Heart left ventricle (tissue), 16 donors: ENCODE data around the gene PRRT4. TPM values are rescaled to one million over a fixed set of nuclear protein-coding genes. Genes with fewer than 3 reads are reported as not detected.

Experiments
- ATAC-seq, 4 donors: fragments of 200-7000 bp; cut with Tn5 transposase; one replicate each; pipeline ENCODE4 v1.9.1; 2020 to 2022; ENCODE audit warnings: moderate library complexity in 4 of 4, mild to moderate bottlenecking in 3 of 4, moderate number of reproducible peaks in 1 of 4
- DNase-seq, 5 donors: peaks; one replicate each; pipeline ENCODE4 v3.0.0-alpha.2; 2020
- H3K27ac ChIP-seq, 12 donors: fragments of 200-600 bp; sonication (generic) in 4 of 12; one replicate each; pipeline versions ENCODE4 v1.5.0 to v1.8.0; 2016 to 2022; ENCODE audit warnings: mild to moderate bottlenecking in 2 of 12
- H3K27me3 ChIP-seq, 9 donors: fragments of 200-600 bp; sonication (generic) in 2 of 9; one replicate each; pipeline versions ENCODE4 v1.5.1 to v1.8.0; 2016 to 2022; ENCODE audit warnings: mild to moderate bottlenecking in 3 of 9
- H3K36me3 ChIP-seq, 9 donors: fragments of 200-600 bp; sonication (generic) in 2 of 9; one replicate each; pipeline versions ENCODE4 v1.5.0 to v1.8.0; 2018 to 2022; ENCODE audit warnings: mild to moderate bottlenecking in 2 of 9
- H3K4me1 ChIP-seq, 12 donors: fragments of 200-600 bp; sonication (generic) in 4 of 12; one replicate each; pipeline versions ENCODE4 v1.5.0 to v1.8.0; 2016 to 2022; ENCODE audit warnings: mild to moderate bottlenecking in 3 of 12
- H3K4me3 ChIP-seq, 12 donors: fragments of 200-600 bp; sonication (generic) in 4 of 12; one replicate each; pipeline versions ENCODE4 v1.5.0 to v1.8.0; 2017 to 2022; ENCODE audit warnings: mild to moderate bottlenecking in 9 of 12, moderate library complexity in 4 of 12
- H3K9me3 ChIP-seq, 12 donors: fragments of 200-600 bp; sonication (generic) in 4 of 12; one replicate each; pipeline versions ENCODE4 v1.5.0 to v1.8.0; 2016 to 2022; ENCODE audit warnings: mild to moderate bottlenecking in 1 of 12
- POLR2A ChIP-seq, 2 donors: fragments of 450-650 bp; IDR thresholded peaks; one replicate each; pipeline ENCODE4 v1.6.1; 2017; ENCODE audit warnings: antibody characterized with exemption in 2 of 2, mild to moderate bottlenecking in 2 of 2, moderate library complexity in 2 of 2
- WGBS, 4 donors: extraction: QIAGEN DNeasy Blood & Tissue Kit in 2 of 4; methylation state at CpG; one replicate each; pipeline versions ENCODE4 v1.1.5 to v1.1.7; 2013 to 2018; 5-methylcytosine and 5-hydroxymethylcytosine counted together
- intact Hi-C, 10 donors: fragments of 100-400 bp; cut with DNase I; formaldehyde crosslinking; loops; one replicate each; pipeline versions ENCODE4 v1.11.1 to v1.14.2; 2022
- polyA plus RNA-seq, 2 donors: library from polyadenylated mRNA; stranded (reverse); fragments of 200-250 nt; gene quantifications; one replicate each; pipeline ENCODE4 v1.2.3, GENCODE V29; 2013
- total RNA-seq, 9 donors: library from RNA; depleted of rRNA in 2 of 9; stranded (reverse); fragments of >200 nt in 2 of 9; fragmentation: NEBNext Ultra II Directional in 3 of 9; extraction: Animal tissue kit (Norgen Biotek cat#: 25700) in 3 of 9; gene quantifications; one replicate each; pipeline versions ENCODE4 v1.1.0 to v1.2.4, GENCODE V29; 2016 to 2023
- TF ChIP-seq, protein P1 (sequence below), 12 donors: fragments of 200-600 bp; sonication (generic) in 4 of 12; IDR thresholded peaks; one replicate each; pipeline versions ENCODE4 v1.5.0 to v1.8.0; 2018 to 2022; ENCODE audit warnings: antibody characterized with exemption in 12 of 12, mild to moderate bottlenecking in 5 of 12
- donor health status: ischemic (EF 13 %, LVEDD 7.1; RV severe dilation, severe dysfunction).
- donor health status: healthy with polysubstance abuse.
- donor health status: DM: no; HTN: yes; CAD: no.
- donor health status: DM: no; HTN: no; CAD: no.
- donor health status: ischemic (EF 25% LVEDD 6.9; RV normal size, moderate dysfunction).
- donor health status: ischemic (EF 25% LVEDD 5.7; RV mildly dilated, moderate dysfunction).
- donor health status: healthy.
- donor health status: DM: yes; HTN: yes; CAD: no.
- donor health status: ischemic (EF 35%, LVEDD 5.7; RV mildly dilated, moderate dysfunction).
- donor health status: nonischemic (EF 11% LVEDD 7.7; RV severe dilation, severe dysfunction).
- donor health status: DM: yes; HTN: yes; CAD: no.
- donor health status: PGD.
- donor health status: ischemic (EF 29% LVEDD 5.4; RV normal size, mild dysfunction).
- donor health status: nonischemic (EF 23%, LVEDD 6.1; RV moderate dilation, normal function).

PRRT4 gene
- total and polyA plus RNA-seq, 11 donors = 0.31 to 3.1 (median 1.9) TPM

DNA sequence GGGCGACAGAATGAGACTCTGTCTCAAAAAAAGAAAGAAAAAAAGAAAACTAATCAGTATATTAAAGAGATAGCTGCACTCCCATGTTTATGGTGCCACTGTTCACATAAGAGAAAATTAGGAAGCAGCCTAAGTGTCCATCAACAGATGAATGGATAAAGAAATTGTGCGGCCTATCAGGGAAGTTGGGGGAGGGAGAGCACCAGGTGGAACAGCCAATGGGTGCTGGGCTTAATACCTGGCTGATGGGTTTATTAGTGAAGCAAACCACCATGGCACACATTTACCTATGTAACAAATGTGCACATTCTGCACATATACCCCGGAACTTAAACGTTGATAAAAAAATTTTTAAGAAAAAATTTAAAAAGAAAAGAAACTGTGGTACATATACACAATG lies 9.0 kb upstream of the PRRT4 start:
- no peaks in the 10 kb centered on the region for H3K9me3 ChIP-seq
- no peaks in the 10 kb centered on the region for H3K36me3 ChIP-seq
- 90 to 94% (median 92%) methylated on average over 4 of the region's 4 CpGs for WGBS, 4 donors

DNA sequence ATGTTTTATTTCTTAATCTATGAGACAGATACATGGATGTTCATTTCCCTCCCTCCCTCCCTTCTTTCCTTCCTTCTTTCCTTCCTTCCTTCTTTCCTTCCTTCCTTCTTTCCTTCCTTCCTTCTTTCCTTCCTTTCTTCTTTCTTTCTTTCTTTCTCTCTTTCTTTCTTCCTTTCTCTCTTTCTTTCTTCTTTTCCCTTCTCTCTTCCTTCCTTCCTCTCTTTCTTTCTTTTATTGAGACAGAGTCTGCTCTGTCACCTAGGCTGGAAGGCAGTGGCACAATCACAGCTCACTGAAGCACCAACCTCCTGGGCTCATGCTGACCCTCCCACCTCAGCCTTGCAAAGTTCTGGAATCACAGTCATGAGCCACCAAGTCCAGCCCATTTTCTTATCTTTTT lies 5.5 kb upstream of the PRRT4 start:
- intact Hi-C loops = no loop called here
- no peak for ATAC-seq
- no peak overlapping the region for H3K27ac ChIP-seq
- no peak for DNase-seq
- no peak overlapping the region for H3K4me3 ChIP-seq
- TF ChIP-seq POLR2A (IDR thresholded peaks at IDR 0.05) = no peak
- TF ChIP-seq, protein P1, sequence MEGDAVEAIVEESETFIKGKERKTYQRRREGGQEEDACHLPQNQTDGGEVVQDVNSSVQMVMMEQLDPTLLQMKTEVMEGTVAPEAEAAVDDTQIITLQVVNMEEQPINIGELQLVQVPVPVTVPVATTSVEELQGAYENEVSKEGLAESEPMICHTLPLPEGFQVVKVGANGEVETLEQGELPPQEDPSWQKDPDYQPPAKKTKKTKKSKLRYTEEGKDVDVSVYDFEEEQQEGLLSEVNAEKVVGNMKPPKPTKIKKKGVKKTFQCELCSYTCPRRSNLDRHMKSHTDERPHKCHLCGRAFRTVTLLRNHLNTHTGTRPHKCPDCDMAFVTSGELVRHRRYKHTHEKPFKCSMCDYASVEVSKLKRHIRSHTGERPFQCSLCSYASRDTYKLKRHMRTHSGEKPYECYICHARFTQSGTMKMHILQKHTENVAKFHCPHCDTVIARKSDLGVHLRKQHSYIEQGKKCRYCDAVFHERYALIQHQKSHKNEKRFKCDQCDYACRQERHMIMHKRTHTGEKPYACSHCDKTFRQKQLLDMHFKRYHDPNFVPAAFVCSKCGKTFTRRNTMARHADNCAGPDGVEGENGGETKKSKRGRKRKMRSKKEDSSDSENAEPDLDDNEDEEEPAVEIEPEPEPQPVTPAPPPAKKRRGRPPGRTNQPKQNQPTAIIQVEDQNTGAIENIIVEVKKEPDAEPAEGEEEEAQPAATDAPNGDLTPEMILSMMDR (IDR thresholded peaks at IDR 0.05) = no peak
- H3K4me1 ChIP-seq = peaks cover 0 to 4% (median 1%) of the 10 kb centered on the region in 12 donors
- H3K27me3 ChIP-seq = peaks cover 0 to 28% (median 0%) of the 10 kb centered on the region in 9 donors
- H3K9me3 ChIP-seq = no peaks in the 10 kb centered on the region
- H3K36me3 ChIP-seq = no peaks in the 10 kb centered on the region

More for the DNA sequence above, 9.0 kb upstream of the PRRT4 start:
- intact Hi-C loops = no loop called here
- Histone ChIP-seq H3K4me3 (no peak overlapping the region), H3K27ac (no peak overlapping the region), H3K27me3 (peaks cover 0 to 11% (median 0%) of the 10 kb centered on the region in 9 donors), H3K4me1 (peaks cover 0 to 3% (median 0%) of the 10 kb centered on the region in 12 donors)
- DNase-seq = no peak
- TF ChIP-seq, protein P1 (IDR thresholded peaks at IDR 0.05) = no peak
- TF ChIP-seq POLR2A (IDR thresholded peaks at IDR 0.05) = no peak
- no peak for ATAC-seq

DNA sequence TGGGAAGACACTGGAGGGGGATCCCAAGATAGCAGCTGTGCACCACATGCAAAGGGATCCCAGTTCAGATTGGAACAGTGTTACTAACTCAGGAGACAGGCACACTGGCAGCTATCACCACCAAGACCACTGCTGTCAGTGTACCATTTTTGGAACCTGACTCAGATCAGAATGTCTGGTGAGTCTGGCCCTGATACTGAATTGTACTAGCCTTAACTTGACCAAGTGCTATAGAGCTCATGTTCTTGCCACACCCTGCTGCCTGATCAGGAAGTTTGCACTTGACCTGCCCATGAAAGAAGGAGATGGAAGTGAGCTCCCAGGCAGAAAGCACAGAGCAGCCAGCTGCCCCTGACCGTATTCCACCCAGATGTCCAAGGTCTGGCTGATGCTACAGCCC lies 4.8 kb upstream of the PRRT4 start:
- intact Hi-C loops = no loop called here
- no peaks in the 10 kb centered on the region for H3K36me3 ChIP-seq
- H3K4me3 ChIP-seq = no peak overlapping the region
- no peaks in the 10 kb centered on the region for H3K9me3 ChIP-seq
- 45 to 82% (median 59%) methylated on average over 1 of the region's 1 CpG for WGBS, 4 donors
- peaks cover 0 to 33% (median 0%) of the 10 kb centered on the region in 9 donors for H3K27me3 ChIP-seq
- peak; percentile 63 to 79 (median 77) for ATAC-seq
- H3K27ac ChIP-seq = no peak overlapping the region
- peaks cover 0 to 11% (median 4%) of the 10 kb centered on the region in 12 donors for H3K4me1 ChIP-seq
- TF ChIP-seq, protein P1 (IDR thresholded peaks at IDR 0.05) = no peak
- no peak for TF ChIP-seq POLR2A (IDR thresholded peaks at IDR 0.05)
- no peak for DNase-seq

DNA sequence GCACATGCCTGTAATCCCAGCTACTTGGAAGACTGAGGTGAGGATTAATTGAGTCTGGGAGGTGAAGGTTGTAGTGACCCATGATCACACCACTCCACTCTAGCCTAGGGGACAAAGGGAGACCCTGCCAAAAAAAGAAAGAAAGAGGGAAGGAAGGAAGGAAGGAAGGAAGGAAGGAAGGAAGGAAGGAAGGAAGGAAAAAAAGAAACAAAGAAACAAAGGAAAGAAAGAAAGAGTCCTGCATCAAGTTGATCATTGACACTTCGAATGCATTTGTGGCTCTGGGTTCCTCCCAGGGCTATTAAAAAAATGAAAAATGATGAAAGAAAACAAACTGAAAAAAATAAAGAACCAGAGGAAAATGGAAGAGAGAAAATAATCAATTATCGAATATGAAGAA lies 3.9 kb upstream of the PRRT4 start:
- TF ChIP-seq POLR2A (IDR thresholded peaks at IDR 0.05) = no peak
- TF ChIP-seq, protein P1 (IDR thresholded peaks at IDR 0.05) = no peak
- Histone ChIP-seq H3K4me1 (peaks cover 0 to 20% (median 5%) of the 10 kb centered on the region in 12 donors), H3K9me3 (no peaks in the 10 kb centered on the region), H3K27ac (no peak overlapping the region), H3K36me3 (no peaks in the 10 kb centered on the region), H3K27me3 (peaks cover 0 to 33% (median 0%) of the 10 kb centered on the region in 9 donors), H3K4me3 (no peak overlapping the region)
- 82 to 93% (median 89%) methylated on average over 2 of the region's 2 CpGs for WGBS, 4 donors
- ATAC-seq (no peak), DNase-seq (no peak)
- intact Hi-C loops = no loop called here
